ENCODE data around the gene LRRC4C. TPM values are rescaled to one million over a fixed set of nuclear protein-coding genes. Genes with fewer than 3 reads are reported as not detected.
"Not testable (repeated sequence)": the region's sequence is repeated elsewhere in the genome, so short reads cannot be mapped to it uniquely, and the experiment has no call there.

LRRC4C gene
- total and polyA plus RNA-seq, 12 donors: 0.15 to 0.93 (median 0.40) TPM

DNA sequence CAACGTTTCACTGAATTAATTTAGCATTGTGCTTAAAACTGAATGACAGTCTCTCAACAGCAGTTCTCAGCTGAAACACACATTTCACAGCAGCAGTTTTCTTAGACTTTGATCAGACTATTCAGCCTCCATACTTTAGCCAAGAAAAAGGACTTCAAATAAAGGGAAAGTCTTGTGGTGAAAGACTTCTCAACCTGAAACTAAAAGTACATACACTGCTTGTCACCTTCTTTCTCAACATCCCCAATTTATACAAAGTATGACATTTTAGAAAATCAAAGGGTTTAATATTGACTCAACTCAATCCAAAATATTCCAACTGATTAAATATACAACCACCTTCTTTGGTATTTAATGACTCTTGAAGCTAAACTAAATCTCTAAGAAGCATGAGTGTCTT, 419.0 kb downstream of the LRRC4C start:
- no peaks in the 10 kb centered on the region for H3K36me3 ChIP-seq
- no peak for ATAC-seq
- peaks cover 0 to 4% (median 0%) of the 10 kb centered on the region in 11 donors for H3K9me3 ChIP-seq
- no peak overlapping the region for H3K27ac ChIP-seq
- intact Hi-C loops (cut with DNase I): no loop called here
- no peak overlapping the region for H3K4me3 ChIP-seq
- 64 to 77% methylated on average over 1 of the region's 1 CpG for WGBS, 2 donors
- DNase-seq: no peak
- H3K27me3 ChIP-seq: no peaks in the 10 kb centered on the region
- H3K4me1 ChIP-seq: no peaks in the 10 kb centered on the region
- TF ChIP-seq, protein P1, sequence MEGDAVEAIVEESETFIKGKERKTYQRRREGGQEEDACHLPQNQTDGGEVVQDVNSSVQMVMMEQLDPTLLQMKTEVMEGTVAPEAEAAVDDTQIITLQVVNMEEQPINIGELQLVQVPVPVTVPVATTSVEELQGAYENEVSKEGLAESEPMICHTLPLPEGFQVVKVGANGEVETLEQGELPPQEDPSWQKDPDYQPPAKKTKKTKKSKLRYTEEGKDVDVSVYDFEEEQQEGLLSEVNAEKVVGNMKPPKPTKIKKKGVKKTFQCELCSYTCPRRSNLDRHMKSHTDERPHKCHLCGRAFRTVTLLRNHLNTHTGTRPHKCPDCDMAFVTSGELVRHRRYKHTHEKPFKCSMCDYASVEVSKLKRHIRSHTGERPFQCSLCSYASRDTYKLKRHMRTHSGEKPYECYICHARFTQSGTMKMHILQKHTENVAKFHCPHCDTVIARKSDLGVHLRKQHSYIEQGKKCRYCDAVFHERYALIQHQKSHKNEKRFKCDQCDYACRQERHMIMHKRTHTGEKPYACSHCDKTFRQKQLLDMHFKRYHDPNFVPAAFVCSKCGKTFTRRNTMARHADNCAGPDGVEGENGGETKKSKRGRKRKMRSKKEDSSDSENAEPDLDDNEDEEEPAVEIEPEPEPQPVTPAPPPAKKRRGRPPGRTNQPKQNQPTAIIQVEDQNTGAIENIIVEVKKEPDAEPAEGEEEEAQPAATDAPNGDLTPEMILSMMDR (IDR thresholded peaks at IDR 0.05): no peak

DNA sequence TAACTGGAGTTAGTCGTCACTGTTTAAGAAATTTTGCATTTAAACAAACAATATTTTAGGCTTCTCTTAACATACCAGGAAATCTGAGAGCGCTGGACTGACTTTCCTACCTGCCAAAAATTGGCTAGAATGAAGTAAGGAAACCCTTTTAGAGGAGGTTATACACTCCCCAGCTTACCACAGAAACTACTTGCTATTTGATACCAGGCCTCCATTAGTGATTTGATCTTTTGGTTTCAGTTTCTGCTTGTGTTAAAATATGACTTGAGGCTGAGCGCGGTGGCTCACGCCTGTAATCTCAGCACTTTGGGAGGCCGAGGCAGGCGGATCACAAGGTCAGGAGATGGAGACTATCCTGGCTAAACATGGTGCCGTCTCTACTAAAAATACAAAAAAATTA, 419.9 kb downstream of the LRRC4C start:
- Histone ChIP-seq H3K4me3 (no peak overlapping the region), H3K4me1 (no peaks in the 10 kb centered on the region), H3K27me3 (no peaks in the 10 kb centered on the region), H3K27ac (no peak overlapping the region), H3K36me3 (no peaks in the 10 kb centered on the region), H3K9me3 (peaks cover 0 to 4% (median 0%) of the 10 kb centered on the region in 11 donors)
- WGBS, 2 donors: 69 to 79% methylated on average over 8 of the region's 8 CpGs
- intact Hi-C loops (cut with DNase I): no loop called here
- DNase-seq: no peak
- TF ChIP-seq, protein P1 (IDR thresholded peaks at IDR 0.05): no peak
- ATAC-seq: no peak

DNA sequence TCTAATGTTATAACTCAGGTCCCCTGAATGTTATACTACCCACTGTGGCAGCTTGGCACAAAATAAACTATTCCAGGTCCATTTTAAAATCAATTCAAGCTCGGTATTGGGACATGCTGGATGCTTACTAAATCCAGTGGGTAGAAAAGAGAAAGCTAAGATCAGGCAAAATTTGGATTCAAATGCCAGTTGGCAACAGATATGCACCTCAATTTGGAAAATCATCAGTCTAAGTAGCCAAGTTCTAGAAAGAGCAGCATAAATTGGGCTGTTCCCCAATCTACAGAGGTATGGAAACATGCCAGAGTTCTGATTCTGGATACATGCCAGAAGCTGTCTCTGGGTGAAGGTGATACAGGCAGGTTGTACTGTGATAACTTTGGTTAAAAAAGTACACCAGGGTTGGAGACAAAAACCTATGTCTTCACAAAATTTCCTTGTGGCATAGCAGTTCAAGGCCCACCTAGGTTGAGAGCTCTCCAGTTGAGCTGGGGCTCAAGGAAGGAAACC, 427.8 kb downstream of the LRRC4C start:
- Histone ChIP-seq H3K27ac (no peak overlapping the region), H3K27me3 (no peaks in the 10 kb centered on the region), H3K9me3 (no peaks in the 10 kb centered on the region), H3K36me3 (no peaks in the 10 kb centered on the region), H3K4me1 (no peaks in the 10 kb centered on the region), H3K4me3 (no peak overlapping the region)
- ATAC-seq: no peak
- WGBS, 2 donors: 40 to 46% methylated on average over 1 of the region's 1 CpG
- no peak for DNase-seq
- TF ChIP-seq, protein P1 (IDR thresholded peaks at IDR 0.05): no peak
- intact Hi-C loops (cut with DNase I): no loop called here

DNA sequence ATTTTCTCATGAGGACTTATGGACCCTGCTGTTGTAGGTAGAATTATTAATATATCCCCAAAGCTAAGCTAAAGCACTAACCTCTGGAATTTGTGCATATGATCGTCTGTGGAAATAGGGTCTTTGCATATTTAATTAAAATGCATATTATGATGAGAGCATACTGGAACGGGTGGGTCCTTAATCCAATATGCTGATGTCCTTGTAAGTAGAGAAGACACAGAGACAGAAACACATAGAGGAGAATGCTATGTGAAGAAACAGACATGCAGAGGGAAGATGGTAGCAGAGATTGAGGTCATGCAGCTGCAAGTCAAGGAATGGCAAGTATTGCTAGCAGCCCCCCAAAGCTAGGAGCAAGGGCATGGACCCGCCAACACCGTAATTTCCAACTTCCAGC, 439.2 kb downstream of the LRRC4C start:
- Histone ChIP-seq H3K4me1 (no peaks in the 10 kb centered on the region), H3K36me3 (no peaks in the 10 kb centered on the region), H3K4me3 (no peak overlapping the region), H3K9me3 (peaks cover 0 to 4% (median 0%) of the 10 kb centered on the region in 11 donors), H3K27me3 (no peaks in the 10 kb centered on the region), H3K27ac (no peak overlapping the region)
- 80 to 83% methylated on average over 4 of the region's 4 CpGs for WGBS, 2 donors
- intact Hi-C loops (cut with DNase I): no loop called here
- DNase-seq: no peak
- TF ChIP-seq, protein P1 (IDR thresholded peaks at IDR 0.05): no peak
- ATAC-seq: no peak

DNA sequence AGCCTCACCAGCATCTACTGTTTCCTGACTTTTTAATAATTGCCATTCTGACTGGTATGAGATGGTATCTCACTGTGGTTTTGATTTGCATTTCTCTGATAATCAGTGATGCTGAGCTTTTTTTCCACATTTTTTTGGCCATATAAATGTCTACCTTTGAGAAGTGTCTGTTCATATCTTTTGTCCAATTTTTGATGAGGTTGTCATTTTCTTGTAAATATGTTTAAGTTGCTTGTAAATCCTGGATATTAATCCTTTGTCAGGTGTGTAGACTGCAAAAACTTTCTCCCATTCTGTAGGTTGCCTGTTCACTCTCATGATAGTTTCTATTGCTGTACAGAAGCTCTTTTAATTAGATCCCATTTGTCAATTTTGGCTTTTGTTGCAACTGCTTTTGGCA, 439.8 kb downstream of the LRRC4C start:
- intact Hi-C loops (cut with DNase I); H3K4me1 ChIP-seq; DNase-seq: not testable (repeated sequence)

More for the DNA sequence above, 439.8 kb downstream of the LRRC4C start:
- ATAC-seq, H3K36me3 ChIP-seq, H3K4me3 ChIP-seq, H3K27ac ChIP-seq, H3K9me3 ChIP-seq, H3K27me3 ChIP-seq: not testable (repeated sequence)
